ENCODE results near the gene DBR1. TPM values are rescaled to one million over a fixed set of nuclear protein-coding genes. Genes with fewer than 3 reads are reported as not detected.

DBR1 gene
- polyA plus RNA-seq, 1 experiment, result 6.0 TPM

DNA sequence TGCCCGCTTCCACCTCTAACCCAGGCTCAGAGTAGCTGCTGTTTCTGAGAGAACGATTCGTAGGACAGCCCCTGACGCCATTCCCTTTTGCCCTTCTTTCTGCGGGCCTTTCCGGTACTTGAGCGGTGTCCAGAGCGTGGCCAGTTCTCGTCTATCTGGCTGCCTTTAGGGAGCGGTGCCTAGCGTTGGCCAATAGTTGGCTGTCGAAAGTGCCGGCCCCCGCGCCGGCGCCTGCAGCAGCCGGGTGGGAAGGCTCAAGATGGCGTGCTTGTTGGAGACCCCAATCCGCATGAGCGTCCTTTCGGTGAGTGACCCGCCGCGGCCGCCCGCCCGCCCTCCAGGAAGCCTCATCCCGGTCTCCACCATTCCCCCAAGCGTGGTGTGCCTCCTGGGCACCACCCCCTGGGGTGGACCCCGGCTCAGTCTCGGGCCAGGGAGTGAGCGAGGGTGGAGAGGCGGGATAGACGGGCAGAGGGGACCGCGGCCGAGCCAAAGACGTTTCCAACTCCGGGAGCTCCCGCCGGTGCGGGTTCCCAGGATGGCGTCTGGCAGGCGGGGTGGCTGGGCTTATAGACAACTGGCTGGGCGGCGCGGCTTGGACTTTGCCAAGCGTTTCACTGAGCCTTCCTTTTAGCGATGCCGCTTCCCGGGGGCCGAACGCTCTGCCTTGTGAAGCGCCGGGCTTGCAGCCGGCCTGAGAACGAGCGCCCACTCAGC is 12.7 kb upstream of the DBR1 start, which contains the start of gene ARMC8:
TSS of gene ARMC8 (plus strand) at position 6 of the 717 bp plus-strand sequence. CDS start at position 260, 254 bp downstream.
- peak; percentile 17 for DNase-seq (ENCODE audit: low read depth)
- H3K4me3 ChIP-seq (ENCODE audit: low read depth, low read length), result peak within 1 kb of the TSS; percentile 95
- ChIA-PET POLR2A (no interaction called here), CTCF (interaction anchor here (0.7 to 1.0 kb wide), 3 partner anchors 15 to 72 kb away, joined by 3 read pairs; partner anchors contain the start of gene DZIP1L)
- no peaks in the 10 kb centered on the region; the same call in 1 of the 2 replicates for H3K27me3 ChIP-seq (ENCODE audit: control insufficient read depth, insufficient read depth, low read length)
- TF ChIP-seq CTCF (IDR thresholded peaks at IDR 0.05; ENCODE audit: insufficient read depth, low read depth, low read length), result no peak
- no peaks in the 10 kb centered on the region for H3K36me3 ChIP-seq (ENCODE audit: control insufficient read depth, insufficient read depth, low read length)

- ChIA-PET POLR2A (interaction anchor here (0.7 kb wide), 1 partner anchor 17 kb away, joined by 4 read pairs; no protein-coding TSS in a partner anchor), CTCF (interaction anchor here (1.0 kb wide), 2 partner anchors 67 to 71 kb away, joined by 3 read pairs; partner anchors contain the start of gene DZIP1L)
- peak overlapping the region; percentile 95 for H3K4me3 ChIP-seq (ENCODE audit: low read depth, low read length)
- H3K36me3 ChIP-seq (ENCODE audit: control insufficient read depth, insufficient read depth, low read length), result no peaks in the 10 kb centered on the region
- peak; percentile 27 for DNase-seq (ENCODE audit: low read depth)
- no peak for TF ChIP-seq CTCF (IDR thresholded peaks at IDR 0.05; ENCODE audit: insufficient read depth, low read depth, low read length)
- H3K27me3 ChIP-seq (ENCODE audit: control insufficient read depth, insufficient read depth, low read length), result no peaks in the 10 kb centered on the region; the same call in 1 of the 2 replicates
Observed at GRCh38 chr3:138186803-138187295, 12.1 kb upstream of the DBR1 start.

DNA sequence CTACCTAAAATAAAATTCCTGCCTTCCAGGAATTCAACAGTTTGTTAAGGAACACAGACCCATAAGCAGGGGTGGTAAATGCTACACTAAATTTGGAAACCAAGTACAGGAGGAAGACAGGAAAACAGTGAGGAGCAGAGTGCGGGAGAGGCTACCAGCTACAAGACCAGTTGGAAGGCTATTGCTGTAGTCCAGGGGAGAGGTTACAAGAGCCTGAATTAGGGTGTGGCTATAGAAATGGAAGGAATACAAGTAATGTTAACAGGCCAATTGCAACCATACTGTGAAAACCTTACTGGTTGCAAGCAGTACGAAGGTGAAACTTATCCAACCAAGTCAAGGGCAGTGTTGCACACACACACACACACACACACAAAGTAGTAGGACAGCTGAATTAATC is 11.5 kb upstream of the DBR1 start:
- H3K36me3 ChIP-seq (ENCODE audit: control insufficient read depth, insufficient read depth, low read length), result no peaks in the 10 kb centered on the region
- no peak overlapping the region for H3K4me3 ChIP-seq (ENCODE audit: low read depth, low read length)
- H3K27me3 ChIP-seq (ENCODE audit: control insufficient read depth, insufficient read depth, low read length), result no peaks in the 10 kb centered on the region; the same call in none of the 2 replicates
- ChIA-PET CTCF (no interaction called here), POLR2A (interaction anchor here (0.7 kb wide), 1 partner anchor 18 kb away, joined by 4 read pairs; no protein-coding TSS in a partner anchor)
- no peak for TF ChIP-seq CTCF (IDR thresholded peaks at IDR 0.05; ENCODE audit: insufficient read depth, low read depth, low read length)
- DNase-seq (ENCODE audit: low read depth), result no peak

DNA sequence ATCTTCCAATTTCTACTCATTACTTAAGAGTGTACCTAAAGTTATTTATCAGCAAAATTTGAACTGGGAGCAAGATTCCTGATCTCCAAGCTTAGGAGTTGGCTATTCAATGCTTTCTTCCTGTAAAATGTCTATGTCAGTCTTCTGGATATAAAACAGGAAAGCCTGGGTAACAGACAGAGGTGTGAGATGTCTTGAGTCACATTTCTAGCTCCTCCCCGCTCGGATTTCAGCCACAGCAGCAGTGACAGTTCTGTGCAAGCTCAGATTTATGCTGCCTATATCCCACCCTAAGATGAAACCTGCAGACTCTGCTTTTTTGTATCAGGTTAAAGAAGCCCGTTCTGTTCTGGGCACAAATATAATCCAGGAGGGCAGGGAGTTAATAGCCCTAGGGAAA is 10.3 kb upstream of the DBR1 start:
- no peak for TF ChIP-seq CTCF (IDR thresholded peaks at IDR 0.05; ENCODE audit: insufficient read depth, low read depth, low read length)
- POLR2A ChIA-PET, result no interaction called here
- no peaks in the 10 kb centered on the region; the same call in none of the 2 replicates for H3K27me3 ChIP-seq (ENCODE audit: control insufficient read depth, insufficient read depth, low read length)
- H3K36me3 ChIP-seq (ENCODE audit: control insufficient read depth, insufficient read depth, low read length), result no peaks in the 10 kb centered on the region
- DNase-seq (ENCODE audit: low read depth), result no peak
- H3K4me3 ChIP-seq (ENCODE audit: low read depth, low read length), result no peak overlapping the region
- CTCF ChIA-PET, result no interaction called here

- Histone ChIP-seq H3K36me3 (ENCODE audit: control insufficient read depth, insufficient read depth, low read length) (no peaks in the 10 kb centered on the region), H3K27me3 (ENCODE audit: control insufficient read depth, insufficient read depth, low read length) (no peaks in the 10 kb centered on the region; the same call in none of the 2 replicates), H3K4me3 (ENCODE audit: low read depth, low read length) (no peak overlapping the region)
- no peak for DNase-seq (ENCODE audit: low read depth)
- ChIA-PET CTCF (interaction anchor here (0.6 to 1.4 kb wide), 2 partner anchors 151 to 249 kb away, joined by 3 read pairs; no protein-coding TSS in a partner anchor), POLR2A (no interaction called here)
- peak; percentile 34 for TF ChIP-seq CTCF (IDR thresholded peaks at IDR 0.05; ENCODE audit: insufficient read depth, low read depth, low read length)
Observed at GRCh38 chr3:138180375-138181029, 5.8 kb upstream of the DBR1 start.
